T-helper 1 cell treated with Interleukin-12 subunit alpha and Interleukin-12 subunit beta and Interleukin-4 antibody, amounts not matched to agents 30 μg/mL and 1 μg/mL, for 36 hours (primary cell): Measurements from ENCODE around the gene ZNF710.
"Not testable (repeated sequence)": the region's sequence is repeated elsewhere in the genome, so short reads cannot be mapped to it uniquely, and the experiment has no call there.

Source experiments
- H3K27ac Mint-ChIP-seq: one replicate; pipeline ENCODE4 v1.8.0; 2021; ENCODE audit warnings: mild to moderate bottlenecking, mixed read lengths
- H3K27me3 Mint-ChIP-seq: one replicate; pipeline ENCODE4 v1.8.0; 2021; ENCODE audit warnings: low read depth, mixed read lengths
- H3K36me3 Mint-ChIP-seq: one replicate; pipeline ENCODE4 v1.8.0; 2021; ENCODE audit warnings: low read depth, mixed read lengths
- H3K4me1 Mint-ChIP-seq: one replicate; pipeline ENCODE4 v1.8.0; 2021; ENCODE audit warnings: low read depth, mixed read lengths
- H3K4me3 Mint-ChIP-seq: one replicate; pipeline ENCODE4 v1.8.0; 2021; ENCODE audit warnings: mild to moderate bottlenecking, moderate library complexity, mixed read lengths
- H3K9me3 Mint-ChIP-seq: one replicate; pipeline ENCODE4 v1.8.0; 2021; ENCODE audit warnings: mixed read lengths

Gene ZNF710

GRCh38 chr15:90105521-90105920 lies 104.4 kb downstream of the ZNF710 start:
- H3K4me1 Mint-ChIP-seq: peaks cover 10% of the 10 kb centered on the region
- H3K27ac Mint-ChIP-seq: no peak overlapping the region
- H3K27me3 Mint-ChIP-seq: peaks cover 15% of the 10 kb centered on the region
- no peaks in the 10 kb centered on the region for H3K9me3 Mint-ChIP-seq
- no peak overlapping the region for H3K4me3 Mint-ChIP-seq
- peaks cover 3% of the 10 kb centered on the region for H3K36me3 Mint-ChIP-seq

- Mint-ChIP-seq H3K4me1 (peaks cover 5% of the 10 kb centered on the region), H3K9me3 (no peaks in the 10 kb centered on the region), H3K4me3 (no peak overlapping the region), H3K36me3 (no peaks in the 10 kb centered on the region), H3K27me3 (peaks cover 15% of the 10 kb centered on the region), H3K27ac (no peak overlapping the region)
Measured at GRCh38 chr15:90106522-90107117, 105.5 kb downstream of the ZNF710 start.

- H3K27ac Mint-ChIP-seq, H3K9me3 Mint-ChIP-seq, H3K36me3 Mint-ChIP-seq, H3K4me1 Mint-ChIP-seq, H3K4me3 Mint-ChIP-seq: not testable (repeated sequence)
- peaks cover 15% of the 10 kb centered on the region for H3K27me3 Mint-ChIP-seq
Measured at GRCh38 chr15:90108038-90108437, 106.9 kb downstream of the ZNF710 start.

GRCh38 chr15:90109163-90109751 lies 108.1 kb downstream of the ZNF710 start:
- not testable (repeated sequence) for H3K4me3 Mint-ChIP-seq, H3K9me3 Mint-ChIP-seq, H3K4me1 Mint-ChIP-seq, H3K27ac Mint-ChIP-seq, H3K36me3 Mint-ChIP-seq
- H3K27me3 Mint-ChIP-seq: peaks cover 15% of the 10 kb centered on the region

- Mint-ChIP-seq H3K9me3 (peaks cover 20% of the 10 kb centered on the region), H3K4me1 (peaks cover 2% of the 10 kb centered on the region), H3K27me3 (peaks cover 10% of the 10 kb centered on the region), H3K36me3 (peaks cover 4% of the 10 kb centered on the region), H3K27ac (no peak overlapping the region), H3K4me3 (no peak overlapping the region)
Measured at GRCh38 chr15:90113166-90113565, 112.0 kb downstream of the ZNF710 start.

GRCh38 chr15:90114451-90114901 lies 113.4 kb downstream of the ZNF710 start:
- H3K36me3 Mint-ChIP-seq: peaks cover 4% of the 10 kb centered on the region
- H3K27me3 Mint-ChIP-seq: peaks cover 16% of the 10 kb centered on the region
- peaks cover 2% of the 10 kb centered on the region for H3K4me1 Mint-ChIP-seq
- H3K4me3 Mint-ChIP-seq: no peak overlapping the region
- H3K27ac Mint-ChIP-seq: no peak overlapping the region
- H3K9me3 Mint-ChIP-seq: peaks cover 20% of the 10 kb centered on the region

- no peak overlapping the region for H3K27ac Mint-ChIP-seq
- H3K27me3 Mint-ChIP-seq: peaks cover 24% of the 10 kb centered on the region
- peaks cover 20% of the 10 kb centered on the region for H3K9me3 Mint-ChIP-seq
Measured at GRCh38 chr15:90115783-90116182, 114.7 kb downstream of the ZNF710 start.

GRCh38 chr15:90119367-90119766 lies 118.2 kb downstream of the ZNF710 start:
- Mint-ChIP-seq H3K4me1 (no peaks in the 10 kb centered on the region), H3K27ac (no peak overlapping the region), H3K27me3 (peaks cover 28% of the 10 kb centered on the region), H3K36me3 (peaks cover 4% of the 10 kb centered on the region), H3K9me3 (peaks cover 12% of the 10 kb centered on the region), H3K4me3 (no peak overlapping the region)

More at GRCh38 chr15:90115783-90116182, 114.7 kb downstream of the ZNF710 start:
- no peak overlapping the region for H3K4me3 Mint-ChIP-seq
- peaks cover 4% of the 10 kb centered on the region for H3K36me3 Mint-ChIP-seq
- H3K4me1 Mint-ChIP-seq: no peaks in the 10 kb centered on the region

GRCh38 chr15:90121086-90121485 lies 120.0 kb downstream of the ZNF710 start:
- Mint-ChIP-seq H3K27me3 (peaks cover 27% of the 10 kb centered on the region), H3K9me3 (peaks cover 7% of the 10 kb centered on the region), H3K36me3 (no peaks in the 10 kb centered on the region), H3K4me1 (peaks cover 7% of the 10 kb centered on the region), H3K4me3 (no peak overlapping the region), H3K27ac (no peak overlapping the region)

GRCh38 chr15:90124507-90124906 lies 123.4 kb downstream of the ZNF710 start:
- Mint-ChIP-seq H3K27me3 (peaks cover 26% of the 10 kb centered on the region), H3K36me3 (no peaks in the 10 kb centered on the region), H3K4me1 (peaks cover 9% of the 10 kb centered on the region), H3K4me3 (no peak overlapping the region), H3K9me3 (no peaks in the 10 kb centered on the region), H3K27ac (no peak overlapping the region)

GRCh38 chr15:90126022-90126421 lies 124.9 kb downstream of the ZNF710 start:
- no peak overlapping the region for H3K4me3 Mint-ChIP-seq
- H3K4me1 Mint-ChIP-seq: peaks cover 9% of the 10 kb centered on the region
- no peaks in the 10 kb centered on the region for H3K36me3 Mint-ChIP-seq
- H3K27ac Mint-ChIP-seq: no peak overlapping the region
- no peaks in the 10 kb centered on the region for H3K9me3 Mint-ChIP-seq
- peaks cover 14% of the 10 kb centered on the region for H3K27me3 Mint-ChIP-seq

GRCh38 chr15:90126596-90127435 lies 125.7 kb downstream of the ZNF710 start:
- Mint-ChIP-seq H3K9me3 (peaks cover under 1% of the 10 kb centered on the region), H3K4me1 (peaks cover 9% of the 10 kb centered on the region), H3K36me3 (no peaks in the 10 kb centered on the region), H3K27ac (no peak overlapping the region), H3K27me3 (peaks cover 12% of the 10 kb centered on the region), H3K4me3 (no peak overlapping the region)

GRCh38 chr15:90130291-90130690 lies 129.2 kb downstream of the ZNF710 start:
- Mint-ChIP-seq H3K4me3 (no peak overlapping the region), H3K27me3 (peaks cover 30% of the 10 kb centered on the region), H3K9me3 (peaks cover 2% of the 10 kb centered on the region), H3K27ac (no peak overlapping the region), H3K36me3 (no peaks in the 10 kb centered on the region), H3K4me1 (peaks cover 9% of the 10 kb centered on the region)
